GM19351 (cell line): ENCODE measurements around the gene OCA2.

Experiments
- ATAC-seq: cut with Tn5 transposase; IDR thresholded peaks from one replicate; pipeline ENCODE4 v1.9.1; 2021; ENCODE audit warnings: mild to moderate bottlenecking, moderate library complexity; ENCODE audit not compliant: unreplicated experiment

OCA2 gene

GRCh38 chr15:28005004-28005527 lies 94.0 kb downstream of the OCA2 start:
- no peak for ATAC-seq

- no peak for ATAC-seq
Observed at GRCh38 chr15:28004143-28005003, 94.7 kb downstream of the OCA2 start.

GRCh38 chr15:28003302-28004037 lies 95.6 kb downstream of the OCA2 start:
- no peak for ATAC-seq

GRCh38 chr15:28002867-28003266 lies 96.2 kb downstream of the OCA2 start:
- ATAC-seq: no peak

- ATAC-seq: no peak
Observed at GRCh38 chr15:28002136-28002861, 96.8 kb downstream of the OCA2 start.

GRCh38 chr15:28001641-28002040 lies 97.5 kb downstream of the OCA2 start:
- no peak for ATAC-seq

- ATAC-seq: no peak
Observed at GRCh38 chr15:27993996-27994780, 104.9 kb downstream of the OCA2 start.

GRCh38 chr15:27993544-27993943 lies 105.6 kb downstream of the OCA2 start:
- ATAC-seq: no peak

- no peak for ATAC-seq
Observed at GRCh38 chr15:27990521-27991515, 108.3 kb downstream of the OCA2 start.

- ATAC-seq: no peak
Observed at GRCh38 chr15:27989838-27990237, 109.3 kb downstream of the OCA2 start.

- ATAC-seq: no peak
Observed at GRCh38 chr15:27989427-27989826, 109.7 kb downstream of the OCA2 start.

- no peak for ATAC-seq
Observed at GRCh38 chr15:27985099-27985498, 114.0 kb downstream of the OCA2 start.

GRCh38 chr15:27983496-27983895 lies 115.6 kb downstream of the OCA2 start:
- ATAC-seq: no peak

GRCh38 chr15:27977696-27978095 lies 121.4 kb downstream of the OCA2 start:
- ATAC-seq: no peak

GRCh38 chr15:27973886-27974285 lies 125.2 kb downstream of the OCA2 start:
- no peak for ATAC-seq

- ATAC-seq: no peak
Observed at GRCh38 chr15:27970661-27971392, 128.3 kb downstream of the OCA2 start.

- no peak for ATAC-seq
Observed at GRCh38 chr15:27967541-27967940, 131.6 kb downstream of the OCA2 start.

- no peak for ATAC-seq
Observed at GRCh38 chr15:27965546-27965945, 133.6 kb downstream of the OCA2 start.

GRCh38 chr15:27961801-27962200 lies 137.3 kb downstream of the OCA2 start:
- no peak for ATAC-seq
